PC-3 (cell line): ENCODE measurements around the gene WDR88. TPM values are rescaled to one million over a fixed set of nuclear protein-coding genes. Genes with fewer than 3 reads are reported as not detected.
A peak's percentile ranks its signal among the peaks of the same experiment; 100 is the strongest.
"Not testable (repeated sequence)": the region's sequence is repeated elsewhere in the genome, so short reads cannot be mapped to it uniquely, and the experiment has no call there.

ENCODE experiments used
- ATAC-seq: fragments of 200-7000 bp; cut with Tn5 transposase; 2 replicates; pipeline ENCODE4 v1.9.1; 2020; ENCODE audit warnings: mild to moderate bottlenecking, moderate library complexity
- BruUV-seq: library from RNA; stranded (reverse); fragments of 400-500 nt; replicated peaks from 2 replicates; lab custom pipeline; 2021; lab: Mats Ljungman, UMichigan
- CTCF ChIA-PET: fragments of 300-600 bp; sonication (Branson Sonifier 250); formaldehyde crosslinking; loops from one replicate; lab custom pipeline; 2022; ENCODE audit warnings: antibody characterized with exemption; lab: Charles Lee
- POLR2A ChIA-PET: fragments of 300-600 bp; sonication (Branson Sonifier 250); formaldehyde crosslinking; loops from one replicate; lab custom pipeline; 2022; ENCODE audit warnings: antibody characterized with exemption; ENCODE audit not compliant: unreplicated experiment; lab: Charles Lee
- DNase-seq: peaks from one replicate; pipeline ENCODE4 v3.0.0-alpha.2; 2015
- H2AFZ ChIP-seq: fragments of 300-600 bp; sonication (generic); 2 replicates; pipeline ENCODE4 v1.6.0; 2016; ENCODE audit warnings: antibody characterized with exemption, low read length
- H3F3A ChIP-seq: fragments of 300-600 bp; sonication (generic); one replicate; pipeline ENCODE4 v1.6.0; 2017; ENCODE audit warnings: antibody characterized with exemption, low read length, control low read depth, mild to moderate bottlenecking; ENCODE audit not compliant: unreplicated experiment
- H3K27ac ChIP-seq: fragments of 300-600 bp; sonication (generic); 2 replicates; pipeline ENCODE4 v1.5.1; 2016; ENCODE audit warnings: mild to moderate bottlenecking, low read length
- H3K27me3 ChIP-seq: fragments of 300-600 bp; sonication (generic); 2 replicates; pipeline ENCODE4 v1.6.1; 2016; ENCODE audit warnings: low read length, mixed read lengths
- H3K36me3 ChIP-seq: fragments of 300-600 bp; sonication (generic); 2 replicates; pipeline ENCODE4 v1.6.1; 2016; ENCODE audit warnings: low read depth, mixed run types, low read length, mixed read lengths
- H3K4me1 ChIP-seq: fragments of 300-600 bp; sonication (generic); 2 replicates; pipeline ENCODE4 v1.5.1; 2016; ENCODE audit warnings: low read length; ENCODE audit not compliant: insufficient read depth
- H3K4me2 ChIP-seq: fragments of 300-600 bp; sonication (generic); 2 replicates; pipeline ENCODE4 v1.6.0; 2016; ENCODE audit warnings: low read length
- H3K4me3 ChIP-seq: fragments of 300-600 bp; sonication (generic); 2 replicates; pipeline ENCODE4 v1.5.1; 2016; ENCODE audit warnings: mild to moderate bottlenecking, low read length, mixed read lengths
- H3K79me2 ChIP-seq: fragments of 300-600 bp; sonication (generic); 2 replicates; pipeline ENCODE4 v1.6.1; 2017; ENCODE audit warnings: low read length, mixed read lengths
- H3K9ac ChIP-seq: fragments of 300-600 bp; sonication (generic); 2 replicates; pipeline ENCODE4 v1.6.0; 2016; ENCODE audit warnings: mild to moderate bottlenecking, low read length
- H3K9me2 ChIP-seq: fragments of 300-600 bp; sonication (generic); replicated peaks from 2 replicates; pipeline ENCODE4 v1.6.1; 2016; ENCODE audit warnings: mixed run types, low read length, mixed read lengths
- H3K9me3 ChIP-seq: fragments of 300-600 bp; sonication (generic); 2 replicates; pipeline ENCODE4 v1.6.1; 2016; ENCODE audit warnings: low read length, mixed read lengths
- H4K20me1 ChIP-seq: fragments of 300-600 bp; sonication (generic); 2 replicates; pipeline ENCODE4 v1.6.1; 2016; ENCODE audit warnings: low read length, mixed read lengths
- CTCF ChIP-seq: fragments of 300-600 bp; sonication (generic); conservative IDR thresholded peaks from 2 replicates; pipeline ENCODE4 v1.5.1; 2017; ENCODE audit warnings: antibody characterized with exemption, low read depth, mild to moderate bottlenecking, low read length
- EZH2 ChIP-seq: fragments of 300-600 bp; sonication (generic); IDR thresholded peaks from one replicate; pipeline ENCODE4 v1.6.1; 2017; ENCODE audit warnings: antibody characterized with exemption, mild to moderate bottlenecking, low read length; ENCODE audit not compliant: unreplicated experiment
- EZH2phosphoT487 ChIP-seq: fragments of 300-600 bp; sonication (generic); IDR thresholded peaks from 2 replicates; pipeline ENCODE4 v1.6.1; 2018; ENCODE audit warnings: mild to moderate bottlenecking, antibody characterized with exemption, low read length, borderline replicate concordance
- intact Hi-C: fragments of 100-400 bp; cut with micrococcal nuclease; formaldehyde crosslinking; loops from 2 replicates; pipeline ENCODE4 v1.9.0; 2023
- total RNA-seq: library from RNA; depleted of rRNA; stranded (reverse); fragments of >200 nt; gene quantifications from 2 replicates; pipeline ENCODE4 v1.2.3, GENCODE V29; 2014; rRNA removed

Gene WDR88
- total RNA-seq, 1 experiment from 2014 or later, result not detected

DNA sequence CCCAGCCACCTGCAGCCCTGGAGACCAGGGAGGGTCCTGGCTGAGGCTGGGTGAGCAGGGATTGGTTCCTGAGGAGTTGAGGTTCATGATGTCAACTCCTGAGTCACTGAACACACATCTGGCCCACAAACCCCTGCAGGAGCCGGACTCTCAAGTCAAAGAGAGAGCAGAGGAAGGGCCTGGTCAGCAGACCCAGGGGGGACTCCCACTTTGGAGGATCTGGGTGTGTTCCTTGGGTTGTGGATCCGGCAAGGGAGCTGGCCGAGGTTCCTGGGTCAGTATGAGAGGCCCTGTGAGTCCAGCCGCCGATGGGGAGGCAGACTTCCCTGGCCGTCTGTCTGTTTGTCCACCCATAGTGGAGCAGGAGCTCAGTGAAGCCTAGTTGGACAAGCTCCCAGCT, 89.7 kb downstream of the WDR88 start:
- intact Hi-C loops, result no loop called here
- no TSS peak for BruUV-seq
- ATAC-seq (no peak; the same call in 1 of the 2 replicates), DNase-seq (peak; percentile 15)
- Histone ChIP-seq H4K20me1 (no peaks in the 10 kb centered on the region), H3K4me1 (no peaks in the 10 kb centered on the region), H3K27me3 (peaks cover 17% of the 10 kb centered on the region), H3K9ac (no peak overlapping the region), H3K27ac (no peak overlapping the region), H3K4me2 (no peak overlapping the region), H3K9me2 (no peaks in the 10 kb centered on the region), H3K79me2 (no peaks in the 10 kb centered on the region), H3K36me3 (no peaks in the 10 kb centered on the region), H3F3A (no peaks in the 10 kb centered on the region), H3K4me3 (no peak overlapping the region), H2AFZ (no peak overlapping the region), H3K9me3 (no peaks in the 10 kb centered on the region)
- ChIA-PET POLR2A (no interaction called here), CTCF (no interaction called here)
- TF ChIP-seq EZH2 (no peak), EZH2phosphoT487 (no peak), CTCF (no peak)

- H3K9me3 ChIP-seq, H2AFZ ChIP-seq, H3F3A ChIP-seq, H3K4me2 ChIP-seq, H3K36me3 ChIP-seq, BruUV-seq, H3K4me1 ChIP-seq, DNase-seq, H4K20me1 ChIP-seq, H3K4me3 ChIP-seq, H3K79me2 ChIP-seq, H3K9ac ChIP-seq, H3K27ac ChIP-seq, intact Hi-C loops, CTCF ChIA-PET, ATAC-seq, POLR2A ChIA-PET, H3K9me2 ChIP-seq: not testable (repeated sequence)
- peaks cover 17% of the 10 kb centered on the region for H3K27me3 ChIP-seq
These were observed 90.3 kb downstream of the WDR88 start for GRCh38 chr19:33222255-33222654.

DNA sequence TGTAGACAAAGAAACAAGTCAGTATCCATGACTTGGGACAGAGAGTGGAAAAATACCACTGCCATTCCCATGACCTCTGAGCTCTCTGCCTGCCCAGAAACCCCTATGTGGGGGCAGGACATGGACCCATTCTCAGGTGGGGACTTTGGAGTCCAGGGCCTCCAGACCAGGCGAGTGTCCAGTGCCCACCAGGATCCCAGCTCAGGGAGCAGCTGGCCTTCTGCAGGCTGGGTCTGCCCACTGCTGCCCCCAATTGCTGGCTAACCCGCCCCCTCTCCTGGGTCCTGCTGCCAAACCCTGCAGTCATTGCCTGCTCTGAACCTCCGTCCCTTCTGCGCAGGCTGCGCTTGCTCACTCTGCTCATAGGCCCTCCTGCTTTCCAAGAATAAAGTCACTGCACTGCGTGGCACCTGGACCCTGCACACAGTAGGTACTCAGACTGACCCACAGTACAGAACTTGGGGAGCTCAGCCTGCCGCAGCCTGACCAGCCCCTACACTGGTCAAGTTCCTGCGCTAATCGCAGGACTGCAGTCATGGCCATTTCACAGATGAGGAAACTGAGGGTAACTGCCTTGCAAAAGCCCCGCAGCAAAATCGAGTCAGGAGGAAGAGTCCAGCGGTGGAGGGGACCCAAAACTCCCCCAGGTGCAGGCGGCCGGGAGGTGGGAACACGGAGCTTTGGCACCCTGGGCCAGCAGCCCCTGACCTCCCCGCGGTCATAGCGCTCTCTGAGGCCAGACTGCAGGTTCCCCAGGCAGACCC, 93.0 kb downstream of the WDR88 start:
- Histone ChIP-seq H3K4me3 (no peak overlapping the region), H3K9me2 (no peaks in the 10 kb centered on the region), H3K27ac (no peak overlapping the region), H3K4me1 (no peaks in the 10 kb centered on the region), H3K4me2 (no peak overlapping the region), H3K9ac (no peak overlapping the region), H3K36me3 (no peaks in the 10 kb centered on the region), H3F3A (no peaks in the 10 kb centered on the region), H3K79me2 (no peaks in the 10 kb centered on the region), H3K9me3 (0 out of 2 replicates have a peak, but pooled peaks cover 6% of the 10 kb centered on the region), H2AFZ (no peak overlapping the region), H3K27me3 (peaks cover 24% of the 10 kb centered on the region), H4K20me1 (no peaks in the 10 kb centered on the region)
- ChIA-PET CTCF (no interaction called here), POLR2A (no interaction called here)
- no peak for DNase-seq
- no peak for ATAC-seq
- TF ChIP-seq EZH2phosphoT487 (no peak), CTCF (no peak), EZH2 (no peak)
- BruUV-seq, result no TSS peak
- intact Hi-C loops, result no loop called here

Other genes starting within 250 kb of the WDR88 start
- gene CEP89, start 160.2 kb upstream of the WDR88 start, total RNA-seq, result 9.1 and 17.9 TPM in 2 replicates
- 3.0 and 4.3 TPM in 2 replicates for gene FAAP24, start 159.9 kb upstream of the WDR88 start, total RNA-seq
- 21.8 and 32.8 TPM in 2 replicates for gene RHPN2, start 67.2 kb upstream of the WDR88 start, total RNA-seq
- gene GPATCH1, start 50.9 kb upstream of the WDR88 start, total RNA-seq, result 3.9 and 6.9 TPM in 2 replicates
- gene LRP3, start 62.2 kb downstream of the WDR88 start, total RNA-seq, result 20.4 and 25.9 TPM in 2 replicates
- not detected in 2 replicates for gene SLC7A10, start 93.7 kb downstream of the WDR88 start, total RNA-seq
- gene CEBPA, start 170.4 kb downstream of the WDR88 start, total RNA-seq, result 2.9 and 6.3 TPM in 2 replicates
- gene CEBPG, start 241.6 kb downstream of the WDR88 start, total RNA-seq, result 19.5 and 24.6 TPM in 2 replicates